ENCODE data around the gene MAP3K12. TPM values are rescaled to one million over a fixed set of nuclear protein-coding genes. Genes with fewer than 3 reads are reported as not detected.

The MAP3K12 gene
- total and polyA plus RNA-seq, 2 of the 13 experiments (the other 11 are each of a cell fraction or from before 2014, with no cell fraction given) = 0.20 to 1.1 TPM

DNA sequence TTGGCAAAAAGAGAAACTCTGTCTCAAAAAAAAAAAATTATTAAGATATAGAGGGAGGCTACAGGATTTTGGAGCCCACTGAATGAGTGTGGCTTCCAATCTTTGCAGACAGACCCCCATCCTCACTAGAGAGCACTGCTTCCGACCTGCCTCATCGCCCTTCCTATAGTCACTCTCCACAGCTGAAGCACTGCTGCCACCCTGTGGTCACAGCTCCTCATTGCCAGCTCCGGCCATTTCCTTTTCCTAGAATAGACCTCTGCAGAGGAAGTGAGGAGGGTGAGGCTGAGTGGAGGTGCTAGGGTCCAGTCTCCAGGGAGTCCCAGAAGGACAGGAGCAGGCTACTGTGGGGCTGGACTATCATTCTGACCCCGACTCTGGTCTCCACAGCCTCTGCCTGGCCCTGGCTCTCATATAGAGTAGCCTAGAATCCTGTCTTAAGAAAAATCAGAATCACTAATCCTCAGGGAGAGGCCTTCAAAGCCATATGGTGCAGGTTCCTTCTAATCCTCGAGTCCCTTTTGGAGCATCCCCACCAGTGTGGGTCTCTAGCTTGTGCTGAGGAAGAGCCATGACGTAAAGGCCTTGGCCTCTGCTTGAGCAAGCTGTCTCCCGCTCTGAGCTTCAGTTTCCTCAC, 9.4 kb upstream of the MAP3K12 start (continued):
- TF ChIP-seq, protein P1, sequence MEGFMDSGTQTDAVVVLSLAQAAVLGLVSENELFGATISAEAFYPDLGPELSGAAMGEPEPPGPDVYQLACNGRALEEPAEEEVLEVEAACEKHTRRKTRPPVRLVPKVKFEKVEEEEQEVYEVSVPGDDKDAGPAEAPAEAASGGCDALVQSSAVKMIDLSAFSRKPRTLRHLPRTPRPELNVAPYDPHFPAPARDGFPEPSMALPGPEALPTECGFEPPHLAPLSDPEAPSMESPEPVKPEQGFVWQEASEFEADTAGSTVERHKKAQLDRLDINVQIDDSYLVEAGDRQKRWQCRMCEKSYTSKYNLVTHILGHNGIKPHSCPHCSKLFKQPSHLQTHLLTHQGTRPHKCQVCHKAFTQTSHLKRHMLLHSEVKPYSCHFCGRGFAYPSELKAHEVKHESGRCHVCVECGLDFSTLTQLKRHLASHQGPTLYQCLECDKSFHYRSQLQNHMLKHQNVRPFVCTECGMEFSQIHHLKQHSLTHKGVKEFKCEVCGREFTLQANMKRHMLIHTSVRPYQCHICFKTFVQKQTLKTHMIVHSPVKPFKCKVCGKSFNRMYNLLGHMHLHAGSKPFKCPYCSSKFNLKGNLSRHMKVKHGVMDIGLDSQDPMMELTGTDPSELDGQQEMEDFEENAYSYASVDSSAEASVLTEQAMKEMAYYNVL (CRISPR knock-in tag; IDR thresholded peaks at IDR 0.05; ENCODE audit: borderline replicate concordance) = no peak
- no peak for TF ChIP-seq ZKSCAN8 (CRISPR knock-in tag; IDR thresholded peaks at IDR 0.05; ENCODE audit: borderline replicate concordance)
- TF ChIP-seq SOX6 (IDR thresholded peaks at IDR 0.05) = no peak
- 0 out of 2 replicates have a peak, but pooled peaks have one; percentile 10 for TF ChIP-seq SOX6 (CRISPR knock-in tag; IDR thresholded peaks at IDR 0.05)
- TF ChIP-seq ZNF816 (CRISPR knock-in tag; IDR thresholded peaks at IDR 0.05; ENCODE audit: borderline replicate concordance) = no peak
- no peak for TF ChIP-seq ZNF468 (CRISPR knock-in tag; IDR thresholded peaks at IDR 0.05)
- TF ChIP-seq, protein P2, sequence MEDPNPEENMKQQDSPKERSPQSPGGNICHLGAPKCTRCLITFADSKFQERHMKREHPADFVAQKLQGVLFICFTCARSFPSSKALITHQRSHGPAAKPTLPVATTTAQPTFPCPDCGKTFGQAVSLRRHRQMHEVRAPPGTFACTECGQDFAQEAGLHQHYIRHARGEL (CRISPR knock-in tag; IDR thresholded peaks at IDR 0.05) = no peak
- TF ChIP-seq ZNF605 (CRISPR knock-in tag; IDR thresholded peaks at IDR 0.05) = 0 out of 2 replicates have a peak, but pooled peaks have one; percentile 39
- TF ChIP-seq NFIB (CRISPR knock-in tag; IDR thresholded peaks at IDR 0.05; ENCODE audit: borderline replicate concordance) = no peak
- TF ChIP-seq, protein P3, sequence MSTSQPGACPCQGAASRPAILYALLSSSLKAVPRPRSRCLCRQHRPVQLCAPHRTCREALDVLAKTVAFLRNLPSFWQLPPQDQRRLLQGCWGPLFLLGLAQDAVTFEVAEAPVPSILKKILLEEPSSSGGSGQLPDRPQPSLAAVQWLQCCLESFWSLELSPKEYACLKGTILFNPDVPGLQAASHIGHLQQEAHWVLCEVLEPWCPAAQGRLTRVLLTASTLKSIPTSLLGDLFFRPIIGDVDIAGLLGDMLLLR (CRISPR knock-in tag; IDR thresholded peaks at IDR 0.05) = no peak
- no peak for TF ChIP-seq MBNL3 (CRISPR knock-in tag; conservative IDR thresholded peaks at IDR 0.05)
- TF ChIP-seq, protein P4, sequence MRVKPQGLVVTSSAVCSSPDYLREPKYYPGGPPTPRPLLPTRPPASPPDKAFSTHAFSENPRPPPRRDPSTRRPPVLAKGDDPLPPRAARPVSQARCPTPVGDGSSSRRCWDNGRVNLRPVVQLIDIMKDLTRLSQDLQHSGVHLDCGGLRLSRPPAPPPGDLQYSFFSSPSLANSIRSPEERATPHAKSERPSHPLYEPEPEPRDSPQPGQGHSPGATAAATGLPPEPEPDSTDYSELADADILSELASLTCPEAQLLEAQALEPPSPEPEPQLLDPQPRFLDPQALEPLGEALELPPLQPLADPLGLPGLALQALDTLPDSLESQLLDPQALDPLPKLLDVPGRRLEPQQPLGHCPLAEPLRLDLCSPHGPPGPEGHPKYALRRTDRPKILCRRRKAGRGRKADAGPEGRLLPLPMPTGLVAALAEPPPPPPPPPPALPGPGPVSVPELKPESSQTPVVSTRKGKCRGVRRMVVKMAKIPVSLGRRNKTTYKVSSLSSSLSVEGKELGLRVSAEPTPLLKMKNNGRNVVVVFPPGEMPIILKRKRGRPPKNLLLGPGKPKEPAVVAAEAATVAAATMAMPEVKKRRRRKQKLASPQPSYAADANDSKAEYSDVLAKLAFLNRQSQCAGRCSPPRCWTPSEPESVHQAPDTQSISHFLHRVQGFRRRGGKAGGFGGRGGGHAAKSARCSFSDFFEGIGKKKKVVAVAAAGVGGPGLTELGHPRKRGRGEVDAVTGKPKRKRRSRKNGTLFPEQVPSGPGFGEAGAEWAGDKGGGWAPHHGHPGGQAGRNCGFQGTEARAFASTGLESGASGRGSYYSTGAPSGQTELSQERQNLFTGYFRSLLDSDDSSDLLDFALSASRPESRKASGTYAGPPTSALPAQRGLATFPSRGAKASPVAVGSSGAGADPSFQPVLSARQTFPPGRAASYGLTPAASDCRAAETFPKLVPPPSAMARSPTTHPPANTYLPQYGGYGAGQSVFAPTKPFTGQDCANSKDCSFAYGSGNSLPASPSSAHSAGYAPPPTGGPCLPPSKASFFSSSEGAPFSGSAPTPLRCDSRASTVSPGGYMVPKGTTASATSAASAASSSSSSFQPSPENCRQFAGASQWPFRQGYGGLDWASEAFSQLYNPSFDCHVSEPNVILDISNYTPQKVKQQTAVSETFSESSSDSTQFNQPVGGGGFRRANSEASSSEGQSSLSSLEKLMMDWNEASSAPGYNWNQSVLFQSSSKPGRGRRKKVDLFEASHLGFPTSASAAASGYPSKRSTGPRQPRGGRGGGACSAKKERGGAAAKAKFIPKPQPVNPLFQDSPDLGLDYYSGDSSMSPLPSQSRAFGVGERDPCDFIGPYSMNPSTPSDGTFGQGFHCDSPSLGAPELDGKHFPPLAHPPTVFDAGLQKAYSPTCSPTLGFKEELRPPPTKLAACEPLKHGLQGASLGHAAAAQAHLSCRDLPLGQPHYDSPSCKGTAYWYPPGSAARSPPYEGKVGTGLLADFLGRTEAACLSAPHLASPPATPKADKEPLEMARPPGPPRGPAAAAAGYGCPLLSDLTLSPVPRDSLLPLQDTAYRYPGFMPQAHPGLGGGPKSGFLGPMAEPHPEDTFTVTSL (CRISPR knock-in tag; IDR thresholded peaks at IDR 0.05; ENCODE audit: borderline replicate concordance) = no peak
- 0 out of 2 replicates have a peak, but pooled peaks have one; percentile 32 for TF ChIP-seq ZNF761 (CRISPR knock-in tag; conservative IDR thresholded peaks at IDR 0.05)
- no peak for TF ChIP-seq ZNF619 (CRISPR knock-in tag; IDR thresholded peaks at IDR 0.05)
- TF ChIP-seq, protein P5, sequence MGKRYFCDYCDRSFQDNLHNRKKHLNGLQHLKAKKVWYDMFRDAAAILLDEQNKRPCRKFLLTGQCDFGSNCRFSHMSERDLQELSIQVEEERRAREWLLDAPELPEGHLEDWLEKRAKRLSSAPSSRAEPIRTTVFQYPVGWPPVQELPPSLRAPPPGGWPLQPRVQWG (CRISPR knock-in tag; IDR thresholded peaks at IDR 0.05; ENCODE audit: borderline replicate concordance, low read depth) = no peak
- TF ChIP-seq ZNF598 (CRISPR knock-in tag; IDR thresholded peaks at IDR 0.05; ENCODE audit: borderline replicate concordance) = 0 out of 2 replicates have a peak, but pooled peaks have one; percentile 28
- TF ChIP-seq KLF13 (CRISPR knock-in tag; IDR thresholded peaks at IDR 0.05) = no peak
- TF ChIP-seq MAFK (conservative IDR thresholded peaks at IDR 0.05 in 1 of 2, IDR thresholded peaks at IDR 0.05 in 1 of 2; ENCODE audit: low read length in 2 of 2) = no peak
- TF ChIP-seq, protein P6, sequence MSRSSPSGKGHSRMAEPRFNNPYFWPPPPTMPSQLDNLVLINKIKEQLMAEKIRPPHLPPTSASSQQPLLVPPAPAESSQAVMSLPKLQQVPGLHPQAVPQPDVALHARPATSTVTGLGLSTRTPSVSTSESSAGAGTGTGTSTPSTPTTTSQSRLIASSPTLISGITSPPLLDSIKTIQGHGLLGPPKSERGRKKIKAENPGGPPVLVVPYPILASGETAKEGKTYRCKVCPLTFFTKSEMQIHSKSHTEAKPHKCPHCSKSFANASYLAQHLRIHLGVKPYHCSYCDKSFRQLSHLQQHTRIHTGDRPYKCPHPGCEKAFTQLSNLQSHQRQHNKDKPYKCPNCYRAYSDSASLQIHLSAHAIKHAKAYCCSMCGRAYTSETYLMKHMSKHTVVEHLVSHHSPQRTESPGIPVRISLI (CRISPR knock-in tag; IDR thresholded peaks at IDR 0.05; ENCODE audit: borderline replicate concordance) = no peak

Measured in HepG2 (cell line).